HUDEP-2 (cell line): ENCODE results near the gene CD63.

Source experiments
- DNase-seq, 76 experiments: peaks; one replicate each; lab custom pipeline; 2025; ENCODE audit not compliant: unreplicated experiment in 76 of 76; lab: John Stamatoyannopoulos, UW

Gene CD63

DNA sequence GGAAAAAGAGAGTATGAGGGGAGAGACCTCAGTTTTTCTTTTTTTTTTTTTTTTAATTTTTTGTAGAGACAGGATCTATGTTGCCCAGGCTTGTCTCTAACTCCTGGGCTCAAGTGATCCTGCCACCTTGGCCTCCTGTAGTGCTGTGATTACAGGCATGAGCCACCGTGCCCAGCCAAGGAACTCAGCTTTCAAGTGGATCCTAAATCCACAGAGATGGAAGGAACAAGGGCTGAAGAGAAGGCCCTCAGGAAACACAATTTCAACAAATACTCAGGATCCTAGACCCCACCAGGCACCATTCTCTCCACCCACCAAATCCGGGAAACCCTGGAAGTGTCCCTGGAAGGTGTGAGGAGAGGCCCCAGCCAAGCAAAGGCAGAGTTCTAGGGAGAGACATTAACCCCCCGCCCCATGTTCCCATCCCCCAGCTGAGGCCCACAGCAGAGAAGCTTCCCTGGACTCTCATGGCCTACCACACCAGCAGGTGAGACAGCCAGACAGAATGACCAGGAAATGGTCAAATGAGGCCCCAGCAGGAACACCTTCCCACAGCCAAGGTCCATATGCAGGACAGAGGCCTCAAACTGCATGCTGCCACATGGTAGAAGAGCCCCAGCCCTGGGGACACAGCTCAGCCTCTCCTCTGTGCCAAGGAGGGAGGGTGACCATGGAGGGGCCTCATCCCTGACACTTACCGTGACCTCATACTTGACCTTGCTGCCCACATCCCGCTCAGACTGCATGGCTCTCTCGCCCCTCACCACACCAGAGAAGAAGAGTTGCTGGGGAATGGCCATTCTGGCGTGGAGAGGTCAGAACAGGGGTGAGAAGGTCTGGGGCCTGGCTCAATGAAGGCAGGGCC, 35.3 kb downstream of the CD63 start:
- DNase-seq, result no peak

DNA sequence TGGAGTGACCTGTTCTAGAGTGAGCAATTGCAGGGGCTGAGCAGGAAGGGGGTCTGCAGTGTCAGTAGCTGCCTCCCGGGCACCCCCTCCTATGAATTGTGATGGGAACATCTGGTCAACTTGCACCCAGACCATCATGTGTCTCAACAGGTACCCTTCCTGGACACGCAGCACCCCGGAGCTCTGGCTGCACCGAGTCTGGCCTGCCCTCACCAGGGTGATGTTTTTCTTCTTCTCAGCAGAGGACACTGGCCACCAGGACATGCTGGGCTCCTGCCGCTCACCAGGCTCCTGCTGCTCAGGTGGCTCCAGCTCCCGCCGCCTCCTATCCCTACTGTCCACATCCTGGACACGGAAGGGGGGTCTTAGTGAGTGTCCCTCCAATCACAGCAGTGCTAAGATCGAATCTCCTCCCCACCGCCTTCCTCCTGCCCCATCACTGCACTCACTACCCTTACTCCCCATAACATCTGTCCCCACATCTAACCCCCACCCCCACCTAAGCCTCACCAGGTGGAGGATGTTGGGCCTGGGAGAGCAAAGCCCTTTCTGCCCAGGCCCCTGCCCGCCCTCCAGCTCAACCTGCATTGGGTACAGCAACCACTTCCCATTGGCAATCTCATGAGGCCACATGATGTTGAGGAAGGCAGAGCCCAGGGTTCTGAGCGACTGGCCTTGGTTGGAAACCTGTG, 36.0 kb downstream of the CD63 start:
- DNase-seq, result no peak

DNA sequence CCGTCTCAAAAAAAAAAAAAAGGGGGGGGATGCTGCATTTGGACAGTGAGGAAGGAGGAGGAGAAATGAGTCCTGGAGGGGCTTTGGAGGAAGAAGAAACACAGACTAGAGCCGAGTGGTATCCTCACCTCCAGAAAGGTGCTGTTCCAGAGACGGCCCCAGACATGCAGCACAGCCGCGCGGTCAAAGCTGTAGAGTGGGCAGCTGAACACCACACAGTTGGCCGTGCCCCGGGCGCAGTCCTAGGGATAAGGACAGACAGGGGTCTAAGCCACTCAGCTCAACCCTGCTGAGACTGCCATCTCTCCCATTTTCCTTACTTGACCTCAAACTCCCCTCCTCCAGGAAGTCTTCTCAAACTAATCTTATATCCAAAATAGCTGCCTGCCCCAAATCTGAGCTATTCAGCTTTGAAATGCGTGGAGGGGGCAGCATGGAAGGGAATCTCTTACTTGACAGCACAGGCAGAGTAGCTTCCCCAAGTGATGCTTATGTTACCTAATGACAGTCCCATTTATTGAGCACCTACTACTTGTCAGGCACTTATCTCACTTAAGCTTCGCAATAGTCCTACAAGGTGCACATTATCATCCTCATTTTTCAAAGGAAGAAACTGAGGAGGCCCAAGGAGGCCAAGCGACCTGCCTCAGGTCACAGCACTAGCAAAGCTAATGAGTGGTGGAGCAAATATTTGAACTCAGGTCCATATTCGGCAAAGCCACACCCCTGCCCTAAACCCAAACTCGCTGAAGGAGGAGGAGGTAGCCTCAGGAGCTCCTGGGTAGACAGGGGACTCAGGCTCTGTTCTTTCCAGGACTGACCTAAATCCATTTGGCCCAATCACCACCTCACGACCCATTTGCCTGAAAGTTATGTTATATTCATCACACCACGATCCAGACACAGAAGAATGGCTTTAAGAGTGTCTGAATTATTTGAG, 39.8 kb downstream of the CD63 start:
- DNase-seq, result no peak

DNA sequence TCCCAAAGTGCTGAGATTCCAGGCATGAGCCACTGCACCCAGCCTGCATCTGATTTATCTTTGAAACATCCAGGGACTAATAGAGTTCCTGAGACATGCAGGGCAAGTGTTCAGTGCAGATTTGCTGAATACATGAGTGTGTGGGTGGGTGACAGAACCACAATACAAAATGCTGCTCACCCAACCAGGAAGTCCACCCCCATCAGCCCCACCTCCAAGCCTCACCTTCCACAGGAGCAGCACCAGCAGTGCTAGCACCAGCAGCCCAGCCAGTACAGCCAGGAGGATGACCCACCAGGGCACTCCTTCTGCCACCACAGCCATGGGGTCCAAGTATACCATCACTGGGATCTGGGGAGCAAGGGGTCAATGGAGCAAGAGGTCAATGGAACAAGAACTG, 41.1 kb downstream of the CD63 start:
- DNase-seq, result no peak

DNA sequence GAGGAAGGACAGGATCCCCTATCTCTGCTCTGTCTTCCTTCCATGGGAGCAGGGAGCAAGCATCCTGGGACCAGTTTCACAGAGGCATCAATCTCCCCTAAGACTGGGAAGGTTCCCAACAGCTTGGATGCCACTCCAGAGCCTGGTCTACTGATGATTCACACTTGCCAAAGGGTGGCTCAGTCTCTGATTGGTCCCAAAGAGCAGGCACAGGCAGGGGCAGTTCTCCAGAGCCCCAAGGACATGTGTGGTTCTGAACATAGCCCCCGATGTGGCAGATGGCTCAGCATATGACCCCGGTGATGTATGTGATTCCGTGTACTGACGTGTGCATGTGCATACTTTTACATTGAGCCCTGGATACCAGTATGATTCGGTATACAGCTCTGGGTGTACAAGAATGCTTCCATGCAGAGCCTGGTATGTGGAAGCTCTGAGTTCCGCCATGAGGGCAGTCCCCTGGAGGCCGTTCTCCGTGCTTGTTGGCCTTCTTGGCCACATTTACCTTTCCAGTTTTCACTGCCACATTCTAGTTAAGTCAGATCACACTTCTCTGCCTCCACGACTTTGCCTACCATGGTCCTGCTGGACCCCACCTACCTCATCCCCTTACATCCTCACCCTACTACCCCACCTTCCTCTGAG, 42.3 kb downstream of the CD63 start:
- no peak for DNase-seq

DNA sequence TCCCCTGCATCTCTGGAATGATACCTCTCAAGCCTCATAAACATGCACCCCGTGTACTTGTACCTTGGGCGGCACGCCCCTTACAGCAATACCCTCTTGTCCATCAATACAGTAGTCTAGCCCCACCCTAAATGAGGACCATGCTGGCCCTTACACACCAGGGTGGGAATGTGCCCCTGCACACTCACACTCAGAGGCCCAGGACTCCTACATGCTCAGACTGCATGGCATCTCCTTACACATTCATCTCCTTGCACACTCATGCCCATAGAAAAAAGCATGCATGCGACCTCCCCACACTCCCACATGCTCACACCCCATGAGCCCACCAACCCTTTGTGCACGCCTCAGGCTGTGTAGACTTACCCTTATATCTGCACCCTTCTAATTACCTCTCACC, 43.1 kb downstream of the CD63 start:
- DNase-seq, result no peak

DNA sequence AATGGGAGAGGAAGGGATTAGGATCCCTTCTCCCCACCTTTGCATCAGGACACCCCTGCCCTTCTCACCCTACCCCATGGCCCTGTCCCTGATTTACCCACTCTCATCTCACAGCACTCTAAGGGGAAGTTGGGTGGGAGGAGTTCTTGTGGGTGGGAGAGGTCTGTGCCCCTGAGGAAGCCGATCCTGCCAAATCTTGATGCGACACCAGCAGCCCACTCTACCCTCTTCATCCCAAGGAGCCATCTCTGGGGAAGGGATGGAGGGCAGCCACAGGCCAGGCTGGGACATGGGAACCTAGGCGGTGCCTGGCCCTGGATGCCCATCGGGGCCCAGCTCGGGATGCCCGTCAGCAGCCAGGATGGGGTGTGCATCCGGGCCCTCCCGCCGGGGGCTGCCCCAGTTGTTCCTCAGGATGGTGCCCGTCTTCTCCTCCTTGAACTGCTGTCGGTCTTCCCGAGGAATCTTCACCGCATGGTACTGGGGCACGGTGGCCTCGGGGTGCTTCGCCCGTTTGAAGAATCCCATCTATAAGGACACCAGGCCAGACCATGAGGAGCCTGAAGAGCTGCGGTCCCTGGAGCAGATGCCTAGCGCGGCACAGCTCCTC, 43.9 kb downstream of the CD63 start:
- DNase-seq, result no peak

DNA sequence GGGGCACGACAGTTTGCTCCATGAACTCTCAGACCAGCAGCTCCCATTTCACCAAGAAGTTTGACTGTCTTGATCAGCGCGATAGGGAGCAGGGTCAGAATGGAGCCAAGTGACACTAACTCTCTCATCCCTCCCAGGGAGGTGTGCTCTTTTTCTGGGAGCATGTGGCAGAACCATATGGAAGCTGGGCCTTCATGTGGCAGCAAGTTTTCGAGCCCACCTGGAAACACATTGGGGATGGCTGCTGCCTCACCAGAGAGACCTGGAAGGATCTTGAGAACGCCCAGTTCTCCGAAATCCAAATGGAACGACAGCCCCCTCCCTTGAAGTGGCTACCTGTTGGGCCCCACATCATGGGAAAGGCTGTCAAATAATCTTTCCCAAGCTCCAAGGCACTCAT, 45.1 kb downstream of the CD63 start:
- DNase-seq, result no peak

DNA sequence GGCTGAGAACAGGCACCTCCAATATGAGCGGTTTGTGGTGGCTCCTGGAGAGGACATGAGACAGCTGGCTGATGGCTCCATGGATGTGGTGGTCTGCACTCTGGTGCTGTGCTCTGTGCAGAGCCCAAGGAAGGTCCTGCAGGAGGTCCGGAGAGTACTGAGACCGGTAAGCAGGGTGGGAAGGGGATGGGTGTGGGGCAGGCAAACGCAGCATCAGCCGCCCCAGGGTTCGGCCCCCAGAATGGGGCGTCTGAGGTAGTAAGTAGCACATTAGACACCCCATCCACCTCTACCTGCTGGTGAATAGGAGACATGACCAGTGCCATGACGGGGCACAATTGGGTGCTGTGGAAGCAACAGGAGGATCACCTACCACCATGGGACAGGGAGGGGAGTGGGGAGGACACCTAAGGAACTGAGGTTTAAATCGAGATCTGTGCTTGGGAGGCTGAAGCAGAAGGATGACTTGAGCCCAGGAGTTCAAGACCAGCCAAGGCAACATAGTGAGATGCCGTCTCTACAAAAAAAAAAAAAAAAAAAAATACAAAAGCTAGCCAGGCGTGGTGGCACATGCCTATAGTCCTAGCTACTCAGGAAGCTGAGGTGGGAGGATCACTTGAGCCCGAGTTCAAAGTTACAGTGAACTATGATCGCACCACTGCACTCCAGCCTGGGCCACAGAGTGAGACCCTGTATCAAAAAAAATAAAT, 46.6 kb downstream of the CD63 start:
- no peak for DNase-seq

DNA sequence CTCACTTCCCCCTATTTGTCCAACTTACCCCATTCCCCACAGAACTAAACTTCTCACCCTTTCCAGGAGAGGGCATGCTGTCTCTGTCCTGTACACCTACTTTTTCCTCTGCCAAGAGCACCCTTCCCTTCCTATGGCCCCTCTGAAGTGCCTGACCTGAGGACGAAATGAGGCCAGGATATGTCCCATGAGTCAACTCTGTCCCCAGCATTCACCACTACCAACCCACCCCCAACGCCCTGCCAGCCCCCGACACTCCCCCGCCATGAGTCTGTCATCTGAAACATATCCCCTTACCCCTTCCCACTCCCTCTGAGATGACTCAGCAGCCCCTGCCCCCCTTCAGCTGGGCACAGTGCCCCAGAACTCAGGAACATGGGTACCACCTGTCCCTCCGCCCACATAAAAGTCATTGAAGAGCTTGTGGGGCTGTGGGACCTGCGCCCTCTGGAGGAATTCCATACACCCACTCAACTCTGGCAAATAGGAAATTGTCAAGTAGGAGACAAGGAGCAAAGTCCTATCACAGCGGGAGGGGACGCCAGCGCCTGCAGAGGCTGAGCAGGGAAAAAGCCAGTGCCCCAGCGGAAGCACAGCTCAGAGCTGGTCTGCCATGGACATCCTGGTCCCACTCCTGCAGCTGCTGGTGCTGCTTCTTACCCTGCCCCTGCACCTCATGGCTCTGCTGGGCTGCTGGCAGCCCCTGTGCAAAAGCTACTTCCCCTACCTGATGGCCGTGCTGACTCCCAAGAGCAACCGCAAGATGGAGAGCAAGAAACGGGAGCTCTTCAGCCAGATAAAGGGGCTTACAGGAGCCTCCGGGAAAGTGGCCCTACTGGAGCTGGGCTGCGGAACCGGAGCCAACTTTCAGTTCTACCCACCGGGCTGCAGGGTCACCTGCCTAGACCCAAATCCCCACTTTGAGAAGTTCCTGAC, 47.4 kb downstream of the CD63 start:
- DNase-seq, result peak in 9 of 76 experiments; percentile 4 to 58 (median 13)

DNA sequence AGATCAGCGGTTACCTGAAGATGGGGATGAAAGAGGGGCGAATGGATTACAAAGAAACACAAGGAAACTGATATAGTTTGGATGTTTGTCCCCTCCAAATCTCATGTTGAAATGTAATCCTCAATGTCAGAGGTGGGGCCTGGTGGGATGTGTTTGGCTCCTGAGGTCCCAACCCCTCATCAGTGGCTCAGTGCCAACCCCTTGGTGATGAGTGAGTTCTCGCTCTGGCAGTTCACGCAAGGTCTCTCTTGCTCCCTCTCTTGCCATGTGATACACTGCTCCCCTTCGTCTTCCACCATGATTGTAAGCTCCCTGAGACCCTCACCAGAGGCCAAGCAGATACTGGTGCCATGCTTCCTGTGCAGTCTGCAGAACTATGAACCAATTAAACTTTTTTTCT, 49.1 kb downstream of the CD63 start:
- no peak for DNase-seq

DNA sequence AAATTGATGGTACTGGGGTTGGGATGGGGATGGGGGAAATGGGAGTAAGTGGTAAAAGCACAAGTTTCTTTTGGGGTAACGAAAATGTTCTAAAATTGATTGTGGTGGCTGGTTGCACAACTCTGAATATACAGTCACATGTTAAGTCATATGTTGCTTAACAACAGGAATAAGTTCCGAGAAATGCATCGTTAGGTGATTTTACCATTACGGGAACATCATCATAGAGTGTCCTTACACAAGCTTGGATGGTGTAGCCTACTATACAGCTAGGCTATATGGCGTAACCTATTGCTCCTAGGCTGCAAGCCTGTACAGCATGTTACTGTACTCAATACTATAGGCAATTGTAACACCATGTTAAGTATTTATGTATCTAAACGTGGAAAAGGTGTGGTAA, 52.1 kb downstream of the CD63 start:
- no peak for DNase-seq

DNA sequence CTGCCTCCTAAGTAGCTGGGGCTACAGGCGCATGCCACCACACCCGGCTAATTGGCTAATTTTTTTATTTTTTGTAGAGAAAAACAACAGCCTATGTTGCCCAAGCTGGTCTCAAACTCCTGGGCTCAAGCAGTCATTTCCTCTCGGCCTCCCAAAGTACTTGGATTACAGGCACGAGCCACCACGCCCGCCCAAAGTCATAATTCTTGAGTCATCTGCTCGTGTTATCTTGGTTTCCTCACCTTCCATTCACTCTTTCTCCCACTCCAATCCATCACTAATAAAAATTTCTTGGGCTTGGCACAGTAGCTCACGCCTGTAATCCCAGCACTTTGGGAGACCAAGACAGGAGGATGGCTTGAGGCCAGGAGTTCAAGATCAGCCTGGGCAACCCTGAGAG, 53.1 kb downstream of the CD63 start:
- DNase-seq, result no peak
